GM10266 (cell line): Measurements from ENCODE around the gene DCAF5.

Experiments
- DNase-seq: peaks from one replicate; pipeline ENCODE4 v3.0.0; 2012; ENCODE audit errors: extremely low spot score
- TF ChIP-seq, protein P1 (sequence below): IDR thresholded peaks from 2 replicates; pipeline ENCODE4 v1.5.1; 2012; ENCODE audit warnings: mild to moderate bottlenecking, low read depth; ENCODE audit not compliant: control insufficient read depth, insufficient read depth; ENCODE audit errors: missing control alignments

DCAF5 gene

DNA sequence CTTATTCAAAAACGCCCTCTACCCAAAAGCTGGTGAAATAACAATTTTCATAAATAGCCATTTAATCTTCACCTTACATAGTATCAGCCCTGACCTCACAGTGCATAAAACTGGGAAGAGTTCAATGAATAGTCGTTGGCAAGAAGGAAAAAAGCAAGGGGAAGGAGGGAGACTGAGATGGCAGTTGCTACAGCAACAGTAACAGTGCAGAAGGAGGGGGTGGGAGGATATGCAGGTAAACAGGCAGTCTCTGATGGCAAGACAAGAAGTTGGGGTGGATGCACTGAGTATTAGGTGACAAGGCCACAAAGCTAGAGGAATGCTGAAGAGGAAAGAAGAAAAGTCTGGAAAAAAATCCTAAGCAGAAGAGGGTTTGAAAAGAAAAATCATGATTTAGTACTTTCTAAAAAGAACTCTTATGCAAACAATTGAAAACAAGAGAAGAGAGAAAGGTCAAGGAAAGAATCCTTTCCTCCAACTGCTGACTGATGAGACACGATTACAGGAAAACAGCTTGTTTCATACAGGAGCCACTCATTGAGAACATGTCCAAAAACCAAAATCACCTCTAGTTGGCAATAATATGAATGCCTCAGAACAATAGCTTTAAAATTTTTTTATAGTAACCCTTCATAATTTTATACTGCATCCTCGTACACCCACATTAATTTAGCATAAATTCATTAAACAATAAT, 56.0 kb downstream of the DCAF5 start:
- TF ChIP-seq, protein P1, sequence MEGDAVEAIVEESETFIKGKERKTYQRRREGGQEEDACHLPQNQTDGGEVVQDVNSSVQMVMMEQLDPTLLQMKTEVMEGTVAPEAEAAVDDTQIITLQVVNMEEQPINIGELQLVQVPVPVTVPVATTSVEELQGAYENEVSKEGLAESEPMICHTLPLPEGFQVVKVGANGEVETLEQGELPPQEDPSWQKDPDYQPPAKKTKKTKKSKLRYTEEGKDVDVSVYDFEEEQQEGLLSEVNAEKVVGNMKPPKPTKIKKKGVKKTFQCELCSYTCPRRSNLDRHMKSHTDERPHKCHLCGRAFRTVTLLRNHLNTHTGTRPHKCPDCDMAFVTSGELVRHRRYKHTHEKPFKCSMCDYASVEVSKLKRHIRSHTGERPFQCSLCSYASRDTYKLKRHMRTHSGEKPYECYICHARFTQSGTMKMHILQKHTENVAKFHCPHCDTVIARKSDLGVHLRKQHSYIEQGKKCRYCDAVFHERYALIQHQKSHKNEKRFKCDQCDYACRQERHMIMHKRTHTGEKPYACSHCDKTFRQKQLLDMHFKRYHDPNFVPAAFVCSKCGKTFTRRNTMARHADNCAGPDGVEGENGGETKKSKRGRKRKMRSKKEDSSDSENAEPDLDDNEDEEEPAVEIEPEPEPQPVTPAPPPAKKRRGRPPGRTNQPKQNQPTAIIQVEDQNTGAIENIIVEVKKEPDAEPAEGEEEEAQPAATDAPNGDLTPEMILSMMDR: no peak
- DNase-seq: no peak

DNA sequence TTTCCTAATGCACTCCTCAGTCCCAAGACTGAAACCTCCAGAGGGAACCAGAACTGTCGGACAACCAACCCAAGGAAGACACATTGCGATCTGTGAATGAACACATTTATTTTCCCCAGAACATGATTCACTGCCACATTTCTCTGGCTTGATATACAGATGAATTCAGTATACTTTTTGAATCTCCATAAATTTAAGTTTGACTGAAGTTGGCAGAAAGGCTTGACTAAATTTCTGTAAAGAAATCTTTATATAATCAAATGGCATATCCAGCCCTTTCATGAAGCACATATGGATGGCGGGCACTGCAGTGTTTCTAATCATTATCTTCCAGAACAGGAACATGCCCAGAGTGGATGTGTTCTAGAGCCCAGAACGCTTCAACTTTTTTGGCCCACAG, 56.7 kb downstream of the DCAF5 start:
- no peak for DNase-seq
- TF ChIP-seq, protein P1: no peak

DNA sequence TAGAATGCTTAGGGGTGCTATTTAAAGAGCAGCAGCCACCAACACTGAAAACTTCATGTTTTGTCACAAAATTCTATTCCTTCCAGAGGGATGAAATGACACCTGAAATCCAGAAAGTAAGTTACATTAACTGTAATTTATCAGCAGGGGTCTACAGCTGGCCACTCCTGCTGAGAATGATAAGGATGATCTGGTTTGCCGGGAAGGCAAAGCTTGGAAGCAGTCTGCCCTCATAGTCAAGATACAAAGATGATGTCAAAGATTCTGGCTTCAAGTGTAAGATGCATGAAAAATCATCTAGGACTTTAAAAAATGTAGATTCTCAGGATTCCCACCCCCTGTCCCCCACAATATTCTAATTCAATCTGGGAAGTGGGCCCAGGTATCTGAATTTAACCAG, 58.4 kb downstream of the DCAF5 start:
- TF ChIP-seq, protein P1: no peak
- DNase-seq: no peak

DNA sequence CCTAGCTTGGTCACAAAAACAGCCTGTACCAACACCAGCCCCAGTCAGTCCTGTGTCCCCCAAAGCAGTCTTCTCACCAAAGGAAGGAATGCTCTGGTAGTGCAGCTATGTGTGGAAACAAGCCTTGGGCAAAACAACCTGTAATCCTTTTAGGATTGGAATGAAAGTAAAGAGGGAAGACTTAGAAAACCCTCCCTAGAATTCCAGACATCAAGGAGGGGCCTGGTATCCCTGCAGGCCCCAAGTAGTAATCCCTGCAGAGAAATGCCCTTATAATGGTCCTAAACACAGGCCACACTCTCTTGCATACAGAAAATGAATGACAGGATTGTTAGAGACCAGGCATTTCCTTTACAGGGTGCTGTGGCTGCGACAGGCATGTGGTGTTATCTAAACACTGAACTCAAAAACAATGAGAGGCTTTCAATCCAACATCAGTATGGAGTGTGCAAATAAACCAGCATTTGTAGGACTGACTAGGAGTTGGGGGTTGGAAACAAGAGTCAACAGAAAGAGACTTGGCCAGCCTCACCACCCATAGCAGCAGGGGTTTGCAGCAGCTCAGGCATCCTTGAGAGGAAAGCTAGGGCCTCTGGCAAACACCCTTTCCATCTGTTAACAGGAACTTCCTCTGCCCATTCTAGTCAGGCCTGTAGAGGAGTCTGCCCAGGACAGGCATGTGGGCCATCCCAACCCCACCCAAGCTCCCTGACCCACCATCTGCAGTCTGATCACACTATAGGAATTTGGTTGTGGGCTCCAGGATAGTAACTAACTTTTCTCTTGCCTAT, 59.1 kb downstream of the DCAF5 start:
- TF ChIP-seq, protein P1: no peak
- DNase-seq: no peak

DNA sequence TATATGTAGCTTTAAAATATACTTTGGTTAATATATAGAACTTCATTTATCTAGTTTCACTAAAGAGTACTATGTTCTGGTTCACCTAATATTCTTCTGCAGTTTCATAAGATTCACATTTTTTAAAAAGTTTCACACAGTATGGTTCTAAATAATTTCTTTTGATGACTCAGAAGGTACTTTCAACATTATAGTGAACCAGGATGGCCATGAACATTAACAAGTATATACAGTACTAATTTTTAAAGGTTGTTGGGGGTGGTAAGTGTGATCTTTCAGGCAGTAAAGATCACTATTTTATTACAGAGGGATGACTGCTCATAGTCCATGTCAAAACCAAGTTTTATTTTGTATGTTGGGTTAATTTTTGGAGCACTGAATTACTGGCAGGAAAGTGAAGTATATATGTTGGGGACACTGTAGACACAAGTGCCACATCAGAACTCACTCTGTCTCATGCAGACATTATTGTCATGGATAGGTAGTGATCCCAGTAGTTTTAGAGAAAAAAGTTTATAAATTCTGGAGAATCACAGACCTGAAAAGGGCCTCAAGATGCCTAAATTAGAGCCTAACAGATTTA, 60.0 kb downstream of the DCAF5 start:
- DNase-seq: no peak
- TF ChIP-seq, protein P1: no peak

DNA sequence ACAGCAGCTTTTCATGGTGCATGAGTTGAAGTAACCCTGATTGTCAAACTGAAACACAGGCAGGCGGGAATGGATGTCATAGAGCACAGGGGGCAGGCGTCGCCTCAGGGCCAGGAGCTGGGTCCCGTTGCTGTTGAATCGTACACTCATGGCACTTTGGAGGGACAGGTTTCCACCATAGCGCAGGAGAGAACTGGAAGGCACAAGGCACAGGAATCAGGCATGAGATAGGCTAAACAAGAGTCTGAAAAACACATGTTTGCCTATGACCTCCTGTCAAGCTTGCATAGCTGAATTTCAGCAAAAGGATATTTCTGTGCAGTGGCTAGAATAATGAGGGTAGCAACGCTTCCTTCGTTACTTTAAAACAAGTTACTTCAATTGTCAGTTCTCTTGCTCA, 61.2 kb downstream of the DCAF5 start:
- DNase-seq: no peak
- TF ChIP-seq, protein P1: no peak

DNA sequence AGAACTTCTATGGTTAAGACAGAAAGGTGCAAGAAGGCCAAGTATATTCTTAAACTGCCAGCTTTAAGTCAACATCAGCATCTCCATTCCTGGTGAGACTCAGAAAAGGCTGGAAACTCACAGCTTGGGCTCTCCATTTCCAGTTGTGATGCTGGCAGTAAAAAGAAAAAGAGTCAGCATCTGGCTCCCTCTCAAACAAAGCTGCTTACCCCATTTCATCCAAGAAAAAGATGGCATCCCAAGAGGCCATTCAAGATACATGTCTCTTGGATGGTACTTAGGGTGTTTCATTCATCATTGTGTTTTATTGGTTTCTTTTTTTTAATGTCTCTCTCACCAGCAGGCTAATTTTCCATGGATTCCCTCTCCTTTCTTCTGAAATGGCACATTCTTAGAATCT, 61.9 kb downstream of the DCAF5 start:
- DNase-seq: no peak

More for the DNA sequence above, 61.9 kb downstream of the DCAF5 start:
- TF ChIP-seq, protein P1: no peak
